WTC11 (cell line): Measurements from ENCODE around the gene INPPL1. TPM values are rescaled to one million over a fixed set of nuclear protein-coding genes. Genes with fewer than 3 reads are reported as not detected.

Experiments used
- ATAC-seq: fragments of 200-7000 bp; cut with Tn5 transposase; 2 replicates; pipeline ENCODE4 v1.10.0; 2021; ENCODE audit warnings: mild to moderate bottlenecking, moderate library complexity
- CTCF ChIA-PET: fragments of 300-600 bp; sonication (Branson Sonifier 250); formaldehyde crosslinking; loops from one replicate; lab custom pipeline; 2021; ENCODE audit warnings: antibody characterized with exemption; lab: Charles Lee
- POLR2A ChIA-PET: fragments of 350-600 bp; sonication (Branson Sonifier 250); formaldehyde crosslinking; loops from one replicate; lab custom pipeline; 2021; ENCODE audit warnings: antibody characterized with exemption; lab: Charles Lee
- DNase-seq: peaks from one replicate; pipeline ENCODE4 v3.0.0; 2021; ENCODE audit warnings: low spot score
- H3K27ac Mint-ChIP-seq: 2 replicates; pipeline ENCODE4 v1.8.0; 2021; ENCODE audit warnings: mixed read lengths
- H3K27me3 Mint-ChIP-seq: 2 replicates; pipeline ENCODE4 v1.8.0; 2021; ENCODE audit warnings: low read depth, mild to moderate bottlenecking, moderate library complexity, mixed read lengths
- H3K36me3 Mint-ChIP-seq: 2 replicates; pipeline ENCODE4 v1.8.0; 2021; ENCODE audit warnings: mixed read lengths
- H3K4me1 Mint-ChIP-seq: 2 replicates; pipeline ENCODE4 v1.8.0; 2022; ENCODE audit warnings: mixed read lengths
- H3K4me3 Mint-ChIP-seq: 2 replicates; pipeline ENCODE4 v1.8.0; 2021; ENCODE audit warnings: mild to moderate bottlenecking, moderate library complexity, mixed read lengths
- H3K9me3 Mint-ChIP-seq: 2 replicates; pipeline ENCODE4 v1.8.0; 2021; ENCODE audit warnings: mixed read lengths
- ATF1 ChIP-seq: sonication (generic); formaldehyde crosslinking; IDR thresholded peaks from 2 replicates; pipeline ENCODE4 v1.8.1; 2023; ENCODE audit warnings: mild to moderate bottlenecking, moderate library complexity, missing genetic modification reagents
- CREB1 ChIP-seq: sonication (generic); formaldehyde crosslinking; IDR thresholded peaks from 2 replicates; pipeline ENCODE4 v1.8.0; 2023; ENCODE audit warnings: mild to moderate bottlenecking, missing genetic modification reagents
- ELF4 ChIP-seq: sonication (generic); formaldehyde crosslinking; IDR thresholded peaks from 2 replicates; pipeline ENCODE4 v1.8.1; 2022; ENCODE audit warnings: low read depth, mild to moderate bottlenecking, moderate library complexity, missing genetic modification reagents
- ESRRA ChIP-seq: sonication (generic); formaldehyde crosslinking; IDR thresholded peaks from 2 replicates; pipeline ENCODE4 v1.8.1; 2022; ENCODE audit warnings: mild to moderate bottlenecking, missing genetic modification reagents, borderline replicate concordance
- FOXJ3 ChIP-seq: sonication (generic); formaldehyde crosslinking; IDR thresholded peaks from 2 replicates; pipeline ENCODE4 v1.9.0; 2021; ENCODE audit warnings: missing genetic modification reagents, mild to moderate bottlenecking, borderline replicate concordance
- JAZF1 ChIP-seq: fragments of 250-450 bp; sonication (Bioruptor Pico); IDR thresholded peaks from 2 replicates; pipeline ENCODE4 v1.9.0; 2021; ENCODE audit warnings: moderate library complexity, mild to moderate bottlenecking, inconsistent platforms
- NFYB ChIP-seq: sonication (generic); formaldehyde crosslinking; conservative IDR thresholded peaks from 2 replicates; pipeline ENCODE4 v1.8.0; 2022; ENCODE audit warnings: low read depth, missing genetic modification reagents
- RELA ChIP-seq: sonication (generic); formaldehyde crosslinking; IDR thresholded peaks from 2 replicates; pipeline ENCODE4 v1.8.1; 2022; ENCODE audit warnings: missing genetic modification reagents, mild to moderate bottlenecking, borderline replicate concordance
- TP53 ChIP-seq: sonication (generic); formaldehyde crosslinking; IDR thresholded peaks from 2 replicates; pipeline ENCODE4 v1.8.1; 2023; ENCODE audit warnings: mild to moderate bottlenecking, missing genetic modification reagents
- ZBTB21 ChIP-seq: sonication (generic); formaldehyde crosslinking; IDR thresholded peaks from 2 replicates; pipeline ENCODE4 v1.8.1; 2023; ENCODE audit warnings: mild to moderate bottlenecking, missing genetic modification reagents, borderline replicate concordance
- ZNF219 ChIP-seq: sonication (generic); formaldehyde crosslinking; IDR thresholded peaks from 2 replicates; pipeline ENCODE4 v1.8.0; 2023; ENCODE audit warnings: missing genetic modification reagents, mild to moderate bottlenecking, borderline replicate concordance
- ZNF263 ChIP-seq: sonication (generic); formaldehyde crosslinking; IDR thresholded peaks from 2 replicates; pipeline ENCODE4 v1.8.1; 2022; ENCODE audit warnings: low read depth, mild to moderate bottlenecking, moderate library complexity, missing genetic modification reagents
- ZNF671 ChIP-seq: fragments of 250-450 bp; sonication (Bioruptor Pico); IDR thresholded peaks from 2 replicates; pipeline ENCODE4 v1.8.0; 2021; ENCODE audit warnings: mild to moderate bottlenecking
- total RNA-seq: library from RNA; stranded (reverse); gene quantifications from 3 replicates; pipeline ENCODE4 v1.2.3, GENCODE V29; 2021
- TF ChIP-seq, protein P1 (sequence below): sonication (generic); formaldehyde crosslinking; IDR thresholded peaks from 2 replicates; pipeline ENCODE4 v1.8.1; 2023; ENCODE audit warnings: mild to moderate bottlenecking, missing genetic modification reagents, borderline replicate concordance
- TF ChIP-seq, protein P2 (sequence below): sonication (generic); formaldehyde crosslinking; conservative IDR thresholded peaks from 2 replicates; pipeline ENCODE4 v1.8.1; 2022; ENCODE audit warnings: mild to moderate bottlenecking, missing genetic modification reagents
- TF ChIP-seq, protein P3 (sequence below): sonication (generic); formaldehyde crosslinking; IDR thresholded peaks from 2 replicates; pipeline ENCODE4 v1.8.1; 2023; ENCODE audit warnings: mild to moderate bottlenecking, missing genetic modification reagents, moderate library complexity
- TF ChIP-seq, protein P4 (sequence below): sonication (generic); formaldehyde crosslinking; IDR thresholded peaks from 2 replicates; pipeline ENCODE4 v1.8.0; 2022; ENCODE audit warnings: mild to moderate bottlenecking, missing genetic modification reagents
- TF ChIP-seq, protein P5 (sequence below): sonication (generic); formaldehyde crosslinking; IDR thresholded peaks from 2 replicates; pipeline ENCODE4 v1.8.1; 2022; ENCODE audit warnings: low read depth, missing genetic modification reagents, borderline replicate concordance
- TF ChIP-seq, protein P6 (sequence below): fragments of 250-450 bp; sonication (Bioruptor Pico); IDR thresholded peaks from 2 replicates; pipeline ENCODE4 v1.9.0; 2021; ENCODE audit warnings: mild to moderate bottlenecking, borderline replicate concordance
- TF ChIP-seq, protein P7 (sequence below): fragments of 250-450 bp; sonication (Bioruptor Pico); IDR thresholded peaks from 2 replicates; pipeline ENCODE4 v1.9.0; 2021; ENCODE audit warnings: moderate library complexity, mild to moderate bottlenecking, inconsistent platforms, borderline replicate concordance

INPPL1 gene
- total RNA-seq, 1 experiment from 2014 or later, result 136 TPM

DNA sequence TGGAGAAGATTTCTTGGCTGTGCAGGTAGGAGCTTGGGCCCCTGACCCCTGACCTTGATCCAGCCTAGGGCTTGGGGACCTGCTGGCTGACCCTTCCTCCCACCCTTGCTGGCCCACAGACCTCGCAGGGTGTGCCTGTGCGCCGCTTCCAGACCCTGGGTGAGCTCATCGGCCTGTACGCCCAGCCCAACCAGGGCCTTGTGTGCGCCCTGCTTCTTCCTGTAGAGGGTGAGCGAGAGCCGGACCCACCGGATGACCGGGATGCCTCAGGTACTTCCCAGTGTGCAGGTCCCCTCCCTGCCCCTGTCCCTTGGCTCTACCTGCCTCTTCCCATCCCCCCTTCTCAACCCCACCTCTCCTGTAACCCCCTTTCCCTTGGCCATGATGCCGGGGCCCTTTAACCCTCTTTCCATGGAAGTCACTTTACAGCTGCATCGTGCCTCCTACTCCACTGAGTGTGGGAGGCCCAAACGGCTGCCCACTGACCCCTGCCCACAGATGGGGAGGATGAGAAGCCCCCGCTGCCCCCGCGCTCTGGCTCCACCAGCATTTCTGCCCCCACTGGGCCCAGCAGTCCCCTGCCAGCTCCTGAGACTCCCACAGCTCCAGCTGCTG is 3.8 kb downstream of the INPPL1 start:
- ChIA-PET POLR2A (no interaction called here), CTCF (interaction anchor here (0.8 to 8.6 kb wide), 8 partner anchors 9 to 415 kb away, joined by 3 to 123 read pairs (median 4); partner anchors contain the start of gene FOLR1)
- peaks cover 34% of the 10 kb centered on the region for H3K36me3 Mint-ChIP-seq
- no peak; the same call in 1 of the 2 replicates for ATAC-seq
- H3K9me3 Mint-ChIP-seq, result no peaks in the 10 kb centered on the region
- TF ChIP-seq, protein P1, sequence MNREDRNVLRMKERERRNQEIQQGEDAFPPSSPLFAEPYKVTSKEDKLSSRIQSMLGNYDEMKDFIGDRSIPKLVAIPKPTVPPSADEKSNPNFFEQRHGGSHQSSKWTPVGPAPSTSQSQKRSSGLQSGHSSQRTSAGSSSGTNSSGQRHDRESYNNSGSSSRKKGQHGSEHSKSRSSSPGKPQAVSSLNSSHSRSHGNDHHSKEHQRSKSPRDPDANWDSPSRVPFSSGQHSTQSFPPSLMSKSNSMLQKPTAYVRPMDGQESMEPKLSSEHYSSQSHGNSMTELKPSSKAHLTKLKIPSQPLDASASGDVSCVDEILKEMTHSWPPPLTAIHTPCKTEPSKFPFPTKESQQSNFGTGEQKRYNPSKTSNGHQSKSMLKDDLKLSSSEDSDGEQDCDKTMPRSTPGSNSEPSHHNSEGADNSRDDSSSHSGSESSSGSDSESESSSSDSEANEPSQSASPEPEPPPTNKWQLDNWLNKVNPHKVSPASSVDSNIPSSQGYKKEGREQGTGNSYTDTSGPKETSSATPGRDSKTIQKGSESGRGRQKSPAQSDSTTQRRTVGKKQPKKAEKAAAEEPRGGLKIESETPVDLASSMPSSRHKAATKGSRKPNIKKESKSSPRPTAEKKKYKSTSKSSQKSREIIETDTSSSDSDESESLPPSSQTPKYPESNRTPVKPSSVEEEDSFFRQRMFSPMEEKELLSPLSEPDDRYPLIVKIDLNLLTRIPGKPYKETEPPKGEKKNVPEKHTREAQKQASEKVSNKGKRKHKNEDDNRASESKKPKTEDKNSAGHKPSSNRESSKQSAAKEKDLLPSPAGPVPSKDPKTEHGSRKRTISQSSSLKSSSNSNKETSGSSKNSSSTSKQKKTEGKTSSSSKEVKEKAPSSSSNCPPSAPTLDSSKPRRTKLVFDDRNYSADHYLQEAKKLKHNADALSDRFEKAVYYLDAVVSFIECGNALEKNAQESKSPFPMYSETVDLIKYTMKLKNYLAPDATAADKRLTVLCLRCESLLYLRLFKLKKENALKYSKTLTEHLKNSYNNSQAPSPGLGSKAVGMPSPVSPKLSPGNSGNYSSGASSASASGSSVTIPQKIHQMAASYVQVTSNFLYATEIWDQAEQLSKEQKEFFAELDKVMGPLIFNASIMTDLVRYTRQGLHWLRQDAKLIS (CRISPR knock-in tag), result no peak
- no peak for TF ChIP-seq ELF4 (CRISPR knock-in tag)
- TF ChIP-seq FOXJ3 (CRISPR knock-in tag), result no peak
- TF ChIP-seq, all 79 proteins: peak for 0
- H3K27me3 Mint-ChIP-seq, result 0 out of 2 replicates have a peak, but pooled peaks cover 2% of the 10 kb centered on the region
- no peak for DNase-seq
- no peak overlapping the region for H3K4me3 Mint-ChIP-seq
- no peak overlapping the region for H3K27ac Mint-ChIP-seq
- H3K4me1 Mint-ChIP-seq, result peaks cover 14% of the 10 kb centered on the region

DNA sequence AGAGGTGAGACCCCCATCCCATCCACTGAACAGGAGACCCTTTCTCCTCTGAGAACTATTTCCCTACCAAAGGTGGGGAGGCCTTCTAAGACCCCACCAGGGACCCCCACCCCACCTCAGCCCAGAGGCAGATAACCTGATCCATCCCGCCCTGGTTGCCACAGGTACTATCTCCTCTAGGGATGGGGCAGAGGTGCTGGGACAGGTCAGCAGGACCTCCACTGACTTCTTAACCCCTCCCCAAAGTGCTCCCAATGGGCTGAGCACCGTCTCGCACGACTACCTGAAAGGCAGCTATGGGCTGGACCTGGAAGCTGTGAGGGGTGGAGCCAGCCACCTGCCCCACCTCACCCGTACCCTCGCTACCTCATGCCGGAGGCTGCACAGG is 4.3 kb downstream of the INPPL1 start:
- POLR2A ChIA-PET, result interaction anchor here (0.9 kb wide), 1 partner anchor 9 kb away, joined by 3 read pairs; no protein-coding TSS in a partner anchor
- H3K27me3 Mint-ChIP-seq, result 0 out of 2 replicates have a peak, but pooled peaks cover 2% of the 10 kb centered on the region
- DNase-seq (no peak), ATAC-seq (no peak)
- H3K4me3 Mint-ChIP-seq, result no peak overlapping the region
- H3K36me3 Mint-ChIP-seq, result peaks cover 40% of the 10 kb centered on the region
- CTCF ChIA-PET, result interaction anchor here (1.2 to 8.6 kb wide), 3 partner anchors 9 to 414 kb away, joined by 3 to 123 read pairs (median 4); no protein-coding TSS in a partner anchor
- peaks cover 14% of the 10 kb centered on the region for H3K4me1 Mint-ChIP-seq
- no peak overlapping the region for H3K27ac Mint-ChIP-seq
- no peaks in the 10 kb centered on the region for H3K9me3 Mint-ChIP-seq
- TF ChIP-seq, protein P2, sequence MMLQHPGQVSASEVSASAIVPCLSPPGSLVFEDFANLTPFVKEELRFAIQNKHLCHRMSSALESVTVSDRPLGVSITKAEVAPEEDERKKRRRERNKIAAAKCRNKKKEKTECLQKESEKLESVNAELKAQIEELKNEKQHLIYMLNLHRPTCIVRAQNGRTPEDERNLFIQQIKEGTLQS (CRISPR knock-in tag), result no peak
- no peak for TF ChIP-seq ZNF263 (CRISPR knock-in tag)
- no peak for TF ChIP-seq ZBTB21 (CRISPR knock-in tag)
- TF ChIP-seq, protein P3, sequence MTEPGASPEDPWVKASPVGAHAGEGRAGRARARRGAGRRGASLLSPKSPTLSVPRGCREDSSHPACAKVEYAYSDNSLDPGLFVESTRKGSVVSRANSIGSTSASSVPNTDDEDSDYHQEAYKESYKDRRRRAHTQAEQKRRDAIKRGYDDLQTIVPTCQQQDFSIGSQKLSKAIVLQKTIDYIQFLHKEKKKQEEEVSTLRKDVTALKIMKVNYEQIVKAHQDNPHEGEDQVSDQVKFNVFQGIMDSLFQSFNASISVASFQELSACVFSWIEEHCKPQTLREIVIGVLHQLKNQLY (CRISPR knock-in tag), result no peak
- TF ChIP-seq, protein P4, sequence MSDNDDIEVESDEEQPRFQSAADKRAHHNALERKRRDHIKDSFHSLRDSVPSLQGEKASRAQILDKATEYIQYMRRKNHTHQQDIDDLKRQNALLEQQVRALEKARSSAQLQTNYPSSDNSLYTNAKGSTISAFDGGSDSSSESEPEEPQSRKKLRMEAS (CRISPR knock-in tag), result no peak
- TF ChIP-seq ZNF219 (CRISPR knock-in tag), result no peak
- no peak for TF ChIP-seq TP53 (CRISPR knock-in tag)
- TF ChIP-seq, protein P5, sequence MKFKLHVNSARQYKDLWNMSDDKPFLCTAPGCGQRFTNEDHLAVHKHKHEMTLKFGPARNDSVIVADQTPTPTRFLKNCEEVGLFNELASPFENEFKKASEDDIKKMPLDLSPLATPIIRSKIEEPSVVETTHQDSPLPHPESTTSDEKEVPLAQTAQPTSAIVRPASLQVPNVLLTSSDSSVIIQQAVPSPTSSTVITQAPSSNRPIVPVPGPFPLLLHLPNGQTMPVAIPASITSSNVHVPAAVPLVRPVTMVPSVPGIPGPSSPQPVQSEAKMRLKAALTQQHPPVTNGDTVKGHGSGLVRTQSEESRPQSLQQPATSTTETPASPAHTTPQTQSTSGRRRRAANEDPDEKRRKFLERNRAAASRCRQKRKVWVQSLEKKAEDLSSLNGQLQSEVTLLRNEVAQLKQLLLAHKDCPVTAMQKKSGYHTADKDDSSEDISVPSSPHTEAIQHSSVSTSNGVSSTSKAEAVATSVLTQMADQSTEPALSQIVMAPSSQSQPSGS (CRISPR knock-in tag), result no peak
- TF ChIP-seq, protein P6, sequence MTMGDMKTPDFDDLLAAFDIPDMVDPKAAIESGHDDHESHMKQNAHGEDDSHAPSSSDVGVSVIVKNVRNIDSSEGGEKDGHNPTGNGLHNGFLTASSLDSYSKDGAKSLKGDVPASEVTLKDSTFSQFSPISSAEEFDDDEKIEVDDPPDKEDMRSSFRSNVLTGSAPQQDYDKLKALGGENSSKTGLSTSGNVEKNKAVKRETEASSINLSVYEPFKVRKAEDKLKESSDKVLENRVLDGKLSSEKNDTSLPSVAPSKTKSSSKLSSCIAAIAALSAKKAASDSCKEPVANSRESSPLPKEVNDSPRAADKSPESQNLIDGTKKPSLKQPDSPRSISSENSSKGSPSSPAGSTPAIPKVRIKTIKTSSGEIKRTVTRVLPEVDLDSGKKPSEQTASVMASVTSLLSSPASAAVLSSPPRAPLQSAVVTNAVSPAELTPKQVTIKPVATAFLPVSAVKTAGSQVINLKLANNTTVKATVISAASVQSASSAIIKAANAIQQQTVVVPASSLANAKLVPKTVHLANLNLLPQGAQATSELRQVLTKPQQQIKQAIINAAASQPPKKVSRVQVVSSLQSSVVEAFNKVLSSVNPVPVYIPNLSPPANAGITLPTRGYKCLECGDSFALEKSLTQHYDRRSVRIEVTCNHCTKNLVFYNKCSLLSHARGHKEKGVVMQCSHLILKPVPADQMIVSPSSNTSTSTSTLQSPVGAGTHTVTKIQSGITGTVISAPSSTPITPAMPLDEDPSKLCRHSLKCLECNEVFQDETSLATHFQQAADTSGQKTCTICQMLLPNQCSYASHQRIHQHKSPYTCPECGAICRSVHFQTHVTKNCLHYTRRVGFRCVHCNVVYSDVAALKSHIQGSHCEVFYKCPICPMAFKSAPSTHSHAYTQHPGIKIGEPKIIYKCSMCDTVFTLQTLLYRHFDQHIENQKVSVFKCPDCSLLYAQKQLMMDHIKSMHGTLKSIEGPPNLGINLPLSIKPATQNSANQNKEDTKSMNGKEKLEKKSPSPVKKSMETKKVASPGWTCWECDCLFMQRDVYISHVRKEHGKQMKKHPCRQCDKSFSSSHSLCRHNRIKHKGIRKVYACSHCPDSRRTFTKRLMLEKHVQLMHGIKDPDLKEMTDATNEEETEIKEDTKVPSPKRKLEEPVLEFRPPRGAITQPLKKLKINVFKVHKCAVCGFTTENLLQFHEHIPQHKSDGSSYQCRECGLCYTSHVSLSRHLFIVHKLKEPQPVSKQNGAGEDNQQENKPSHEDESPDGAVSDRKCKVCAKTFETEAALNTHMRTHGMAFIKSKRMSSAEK, result no peak
- TF ChIP-seq ESRRA (CRISPR knock-in tag), result no peak
- TF ChIP-seq ZNF671 (CRISPR knock-in tag), result no peak
- no peak for TF ChIP-seq RELA (CRISPR knock-in tag)
- TF ChIP-seq JAZF1 (CRISPR knock-in tag), result no peak
- TF ChIP-seq CREB1 (CRISPR knock-in tag), result no peak
- TF ChIP-seq ATF1, result no peak
- TF ChIP-seq, protein P7, sequence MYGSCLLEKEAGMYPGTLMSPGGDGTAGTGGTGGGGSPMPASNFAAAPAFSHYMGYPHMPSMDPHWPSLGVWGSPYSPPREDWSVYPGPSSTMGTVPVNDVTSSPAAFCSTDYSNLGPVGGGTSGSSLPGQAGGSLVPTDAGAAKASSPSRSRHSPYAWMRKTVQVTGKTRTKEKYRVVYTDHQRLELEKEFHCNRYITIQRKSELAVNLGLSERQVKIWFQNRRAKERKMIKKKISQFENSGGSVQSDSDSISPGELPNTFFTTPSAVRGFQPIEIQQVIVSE (CRISPR knock-in tag), result no peak
- no peak for TF ChIP-seq NFYB (CRISPR knock-in tag)
